K562 (cell line): Measurements from ENCODE around the gene TUFM. TPM values are rescaled to one million over a fixed set of nuclear protein-coding genes. Genes with fewer than 3 reads are reported as not detected.

ENCODE experiments used
- ATAC-seq: fragments of 200-7000 bp; cut with Tn5 transposase; 3 replicates; pipeline ENCODE4 v1.9.1; 2020; ENCODE audit warnings: moderate library complexity
- BruUV-seq: library from RNA; stranded (reverse); fragments of 400-500 nt; replicated peaks from 2 replicates; lab custom pipeline; 2021; lab: Mats Ljungman, UMichigan
- CTCF ChIA-PET: fragments of 300-600 bp; formaldehyde crosslinking; extraction: SDS; loops from one replicate; lab custom pipeline; 2021; ENCODE audit warnings: low intra/inter-chr PET ratio; lab: Yijun Ruan, JAX
- POLR2A ChIA-PET: fragments of 300-600, 350-650 bp; sonication (Branson Sonifier 250); formaldehyde crosslinking; extraction: SDS; loops from one replicate; lab custom pipeline; 2021; ENCODE audit warnings: antibody characterized with exemption, inconsistent platforms; lab: Yijun Ruan, JAX
- DNase-seq, 4 experiments: peaks; one replicate each; pipeline versions ENCODE4 v3.0.0 to v3.0.0-alpha.2; 2011 to 2018; ENCODE audit warnings: low spot score in 3 of 4, mixed read lengths in 3 of 4; ENCODE audit errors: extremely low read depth in 1 of 4
- FAIRE-seq: peaks from 2 replicates; lab custom pipeline; 2011; peaks lifted over from hg19 to GRCh38; lab: Jason Lieb, UNC
- H2AFZ ChIP-seq: 2 replicates; pipeline ENCODE4 v1.6.0; 2011; ENCODE audit warnings: low read depth, low read length, control low read depth, inconsistent platforms
- H3K27ac ChIP-seq: fragments of 200-600 bp; 3 replicates; pipeline ENCODE4 v1.8.0; 2011; ENCODE audit warnings: low read depth, mild to moderate bottlenecking, control low read depth, inconsistent platforms, low read length, moderate library complexity, mixed read lengths; ENCODE audit errors: extremely low read depth
- H3K27me3 ChIP-seq, 2 experiments: fragments of 300-600 bp in 1 of 2; 2 replicates in 1 of 2; 3 replicates in 1 of 2; pipeline versions ENCODE4 v1.6.0 to v1.8.0; 2011; ENCODE audit warnings: inconsistent platforms in 2 of 2, low read length in 2 of 2, mild to moderate bottlenecking in 1 of 2, mixed read lengths in 1 of 2, moderate library complexity in 1 of 2; ENCODE audit not compliant: control insufficient read depth in 2 of 2, insufficient read depth in 2 of 2
- H3K36me3 ChIP-seq: fragments of 300-600 bp; 3 replicates; pipeline ENCODE4 v1.8.0; 2011; ENCODE audit warnings: mild to moderate bottlenecking, low read length, inconsistent platforms; ENCODE audit not compliant: control insufficient read depth, insufficient read depth
- H3K4me1 ChIP-seq, 2 experiments: fragments of 200-600 bp in 1 of 2; replicated peaks in 1 of 2; 2 replicates in 1 of 2; 3 replicates in 1 of 2; pipeline versions ENCODE4 v1.5.1 to v1.8.0; 2011; ENCODE audit warnings: inconsistent platforms in 2 of 2, low read length in 2 of 2, mild to moderate bottlenecking in 1 of 2, mixed read lengths in 1 of 2, moderate library complexity in 1 of 2; ENCODE audit not compliant: control insufficient read depth in 2 of 2, insufficient read depth in 2 of 2
- H3K4me2 ChIP-seq: 2 replicates; pipeline ENCODE4 v1.6.1; 2011; ENCODE audit warnings: low read length, control low read depth, inconsistent platforms, mixed read lengths; ENCODE audit not compliant: insufficient read depth
- H3K4me3 ChIP-seq: fragments of 200-600 bp; sonication (generic), shearing (Covaris generic); 2 replicates; pipeline ENCODE4 v1.5.1; 2016; ENCODE audit warnings: control low read depth, inconsistent platforms
- H3K79me2 ChIP-seq: fragments of 200-600 bp; 3 replicates; pipeline ENCODE4 v1.8.0; 2011; ENCODE audit warnings: low read length, inconsistent platforms; ENCODE audit not compliant: control insufficient read depth, insufficient read depth
- H3K9ac ChIP-seq, 2 experiments: 2 replicates each; pipeline versions ENCODE4 v1.6.0 to v1.6.1; 2011; ENCODE audit warnings: low read depth in 2 of 2, low read length in 2 of 2, control low read depth in 1 of 2, inconsistent platforms in 1 of 2, mild to moderate bottlenecking in 1 of 2, mixed read lengths in 1 of 2; ENCODE audit not compliant: insufficient read depth in 1 of 2
- H3K9me1 ChIP-seq: one replicate; pipeline ENCODE4 v1.6.0; 2011; ENCODE audit warnings: inconsistent platforms, mild to moderate bottlenecking, low read length, moderate library complexity; ENCODE audit not compliant: control insufficient read depth, insufficient read depth
- H3K9me3 ChIP-seq: replicated peaks from 2 replicates; pipeline ENCODE4 v1.5.1; 2011; ENCODE audit warnings: low read depth, low read length, inconsistent platforms; ENCODE audit not compliant: control insufficient read depth, insufficient read depth
- H4K20me1 ChIP-seq: replicated peaks from 2 replicates; pipeline ENCODE4 v1.6.1; 2011; ENCODE audit warnings: low read length, inconsistent platforms, mixed read lengths; ENCODE audit not compliant: control insufficient read depth, insufficient read depth
- ATF2 ChIP-seq: sonication (generic); formaldehyde crosslinking; IDR thresholded peaks from 2 replicates; pipeline ENCODE4 v1.8.1; 2022; ENCODE audit warnings: missing genetic modification reagents
- E2F8 ChIP-seq: fragments of 450-650 bp; IDR thresholded peaks from 2 replicates; pipeline ENCODE4 v1.7.1; 2018; ENCODE audit warnings: mild to moderate bottlenecking, low read depth; ENCODE audit not compliant: partially characterized antibody
- EP300 ChIP-seq: IDR thresholded peaks from 2 replicates; pipeline ENCODE4 v1.6.1; 2012; ENCODE audit warnings: low read length, improper control_type of control experiment
- MBD1 ChIP-seq: fragments of 250-450 bp; sonication (Bioruptor Pico); IDR thresholded peaks from 2 replicates; pipeline ENCODE4 v1.8.0; 2022; ENCODE audit warnings: inconsistent platforms
- NR1H2 ChIP-seq: sonication (generic); formaldehyde crosslinking; IDR thresholded peaks from 2 replicates; pipeline ENCODE4 v1.4.0; 2020; ENCODE audit warnings: mild to moderate bottlenecking, missing genetic modification reagents
- TFE3 ChIP-seq: fragments of 450-650 bp; formaldehyde crosslinking; IDR thresholded peaks from 2 replicates; pipeline ENCODE4 v1.4.0; 2020; ENCODE audit warnings: mild to moderate bottlenecking, mixed read lengths
- USF2 ChIP-seq: sonication (generic); formaldehyde crosslinking; IDR thresholded peaks from 2 replicates; pipeline ENCODE4 v1.5.0; 2020; ENCODE audit warnings: missing genetic modification reagents
- YY1 ChIP-seq, 3 experiments: IDR thresholded peaks; 2 replicates each; pipeline ENCODE4 v1.6.1; 2011; ENCODE audit warnings: low read length in 2 of 3, mild to moderate bottlenecking in 2 of 3, moderate library complexity in 2 of 3, borderline replicate concordance in 1 of 3, control low read depth in 1 of 3, low read depth in 1 of 3; ENCODE audit not compliant: insufficient read depth in 3 of 3, insufficient replicate concordance in 2 of 3, control insufficient read depth in 1 of 3, insufficient read length in 1 of 3; ENCODE audit errors: extremely low read depth in 1 of 3
- ZNF175 ChIP-seq: fragments of 200-800 bp; sonication (Bioruptor generic); IDR thresholded peaks from 2 replicates; pipeline ENCODE4 v1.6.1; 2016; ENCODE audit warnings: low read depth, mild to moderate bottlenecking, missing genetic modification characterization, missing compliant biosample characterization
- WGBS: fragments of 100-300 bp; shearing (Covaris generic); methylation state at CpG from one replicate; pipeline ENCODE4 v1.1.6; 2016; ENCODE audit warnings: low coverage, mixed read lengths; ENCODE audit not compliant: insufficient coverage; ENCODE audit errors: missing lambda C conversion rate; 5-methylcytosine and 5-hydroxymethylcytosine counted together
- in situ Hi-C: fragments of 300-500 bp; cut with MboI; formaldehyde crosslinking; loops from 4 replicates; pipeline ENCODE4 v1.15.0; 2018; ENCODE audit warnings: inconsistent platforms, mixed read lengths
- intact Hi-C: fragments of 100-400 bp; cut with micrococcal nuclease; formaldehyde crosslinking; loops from 2 replicates; pipeline ENCODE4 v1.14.2; 2022
- polyA plus RNA-seq, 8 experiments: library from polyadenylated mRNA; depleted of rRNA in 4 of 8; stranded (reverse) in 5 of 8; unstranded in 3 of 8; fragments of >200 nt; fragmentation: Nextera tagmentation in 2 of 8; fragmentation: Illumina TruSeq in 1 of 8; extraction: Ambion mirVana in 2 of 8; extraction: Trizol in 1 of 8; gene quantifications; 2 replicates each; pipeline versions ENCODE4 v1.2.1 to v1.2.3, GENCODE V29; 2011 to 2014; ENCODE audit warnings: inconsistent platforms in 1 of 8, missing spikeins in 1 of 8
- total RNA-seq, 7 experiments: library from RNA; depleted of rRNA in 6 of 7; stranded (reverse); fragments of >200 nt in 6 of 7; fragmentation: Illumina TruSeq in 2 of 7; extraction: Trizol in 2 of 7; gene quantifications; 2 replicates each; pipeline versions ENCODE4 v1.2.1 to v1.2.3, GENCODE V29; 2011 to 2021; ENCODE audit warnings: low replicate concordance in 1 of 7

TUFM gene
- total and polyA plus RNA-seq, 9 of the 15 experiments (the other 6 are each of a cell fraction or from before 2014, with no cell fraction given), result 34.1 to 434 (median 256) TPM

- peak overlapping the region; percentile 90 for H2AFZ ChIP-seq
- in situ Hi-C loops (no loop called here), intact Hi-C loops (no loop called here)
- BruUV-seq, result no TSS peak
- H3K4me2 ChIP-seq, result peak overlapping the region; percentile 99
- peaks cover 77% of the 10 kb centered on the region for H3K79me2 ChIP-seq
- H3K36me3 ChIP-seq, result peaks cover 59% of the 10 kb centered on the region
- peaks cover 3% of the 10 kb centered on the region; the same call in 1 of the 2 replicates for H4K20me1 ChIP-seq
- POLR2A ChIA-PET, result interaction anchor here (0.6 to 2.6 kb wide), 7 partner anchors 7 to 39 kb away, joined by 3 to 11 read pairs (median 3); partner anchors contain the start of genes SH2B1 and TUFM
- no peaks in the 10 kb centered on the region for H3K27me3 ChIP-seq
- CTCF ChIA-PET, result no interaction called here
- WGBS, result under 1% methylated on average over 41 of the region's 60 CpGs
- peak; percentile 82 for FAIRE-seq
- no peaks in the 10 kb centered on the region for H3K9me1 ChIP-seq
- peaks cover 11% of the 10 kb centered on the region for H3K9me3 ChIP-seq
- H3K4me1 ChIP-seq, result peaks cover 16 to 24% of the 10 kb centered on the region in 2 experiments
- H3K9ac ChIP-seq, result peak overlapping the region; percentile 98 to 99
- peak; percentile 89 to 98 (median 93) for DNase-seq
- H3K27ac ChIP-seq, result peak overlapping the region; percentile 99
- H3K4me3 ChIP-seq, result peak overlapping the region; percentile 99
- peak; percentile 89 for ATAC-seq
- TF ChIP-seq MBD1 (CRISPR knock-in tag) (no peak), E2F8 (peak; percentile 59), USF2 (CRISPR knock-in tag) (0 out of 2 replicates have a peak, but pooled peaks have one; percentile 18), ZNF175 (CRISPR knock-in tag) (no peak), YY1 (IDR thresholded peaks at IDR 0.05; ENCODE audit: borderline replicate concordance in 1 of 3, control insufficient read depth in 1 of 3, extremely low read depth in 1 of 3, insufficient read depth in 3 of 3, insufficient read length in 1 of 3, insufficient replicate concordance in 2 of 3, low read depth in 1 of 3, low read length in 2 of 3) (peak in 1 of 3 experiments; percentile 62), TFE3 (peak; percentile 34), ATF2 (CRISPR knock-in tag) (no peak), EP300 (peak; percentile 58), NR1H2 (CRISPR knock-in tag) (no peak)
Observed at GRCh38 chr16:28823873-28824716, 22.1 kb downstream of the TUFM start.
